Measurements from ENCODE around the gene PLXNC1.

DNA sequence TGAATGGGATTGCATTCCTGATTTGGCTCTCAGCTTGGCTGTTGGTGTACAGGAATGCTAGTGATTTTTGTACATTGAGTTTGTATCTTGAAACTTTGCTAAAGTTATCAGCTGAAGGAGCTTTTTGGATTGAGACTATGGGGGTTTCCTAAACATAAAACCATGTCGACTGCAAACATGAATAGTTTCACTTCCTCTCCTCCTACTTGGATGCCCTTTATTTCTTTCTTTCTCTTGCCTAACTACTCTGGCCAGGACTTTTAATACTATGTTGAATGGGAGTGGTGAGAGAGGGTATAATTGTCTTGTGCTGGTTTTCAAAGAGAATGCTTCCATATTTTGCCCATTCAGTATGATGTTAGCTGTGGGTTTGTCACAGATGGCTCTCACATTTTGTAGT, 169.8 kb downstream of the PLXNC1 start:
- TF ChIP-seq, protein P1, sequence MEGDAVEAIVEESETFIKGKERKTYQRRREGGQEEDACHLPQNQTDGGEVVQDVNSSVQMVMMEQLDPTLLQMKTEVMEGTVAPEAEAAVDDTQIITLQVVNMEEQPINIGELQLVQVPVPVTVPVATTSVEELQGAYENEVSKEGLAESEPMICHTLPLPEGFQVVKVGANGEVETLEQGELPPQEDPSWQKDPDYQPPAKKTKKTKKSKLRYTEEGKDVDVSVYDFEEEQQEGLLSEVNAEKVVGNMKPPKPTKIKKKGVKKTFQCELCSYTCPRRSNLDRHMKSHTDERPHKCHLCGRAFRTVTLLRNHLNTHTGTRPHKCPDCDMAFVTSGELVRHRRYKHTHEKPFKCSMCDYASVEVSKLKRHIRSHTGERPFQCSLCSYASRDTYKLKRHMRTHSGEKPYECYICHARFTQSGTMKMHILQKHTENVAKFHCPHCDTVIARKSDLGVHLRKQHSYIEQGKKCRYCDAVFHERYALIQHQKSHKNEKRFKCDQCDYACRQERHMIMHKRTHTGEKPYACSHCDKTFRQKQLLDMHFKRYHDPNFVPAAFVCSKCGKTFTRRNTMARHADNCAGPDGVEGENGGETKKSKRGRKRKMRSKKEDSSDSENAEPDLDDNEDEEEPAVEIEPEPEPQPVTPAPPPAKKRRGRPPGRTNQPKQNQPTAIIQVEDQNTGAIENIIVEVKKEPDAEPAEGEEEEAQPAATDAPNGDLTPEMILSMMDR (conservative IDR thresholded peaks at IDR 0.05) = no peak
- TF ChIP-seq ZFX (IDR thresholded peaks at IDR 0.05) = no peak
